Esophagus squamous epithelium (tissue), 5 donors: Measurements from ENCODE around the gene CNOT6. TPM values are rescaled to one million over a fixed set of nuclear protein-coding genes. Genes with fewer than 3 reads are reported as not detected.

Experiments used
- DNase-seq: peaks from one replicate; lab custom pipeline; 2025; lab: John Stamatoyannopoulos, UW
- H3K27ac ChIP-seq, 4 donors: fragments of 200-600 bp; sonication (generic); one replicate each; pipeline ENCODE4 v1.5.1; 2016 to 2019; ENCODE audit warnings: mild to moderate bottlenecking in 1 of 4
- H3K27me3 ChIP-seq, 4 donors: fragments of 200-600 bp; sonication (generic); 1 replicate in 3 of 4; 2 replicates in 1 of 4; pipeline versions ENCODE4 v1.5.1 to v1.6.0; 2017 to 2021; ENCODE audit warnings: antibody characterized with exemption in 1 of 4
- H3K36me3 ChIP-seq, 3 donors: fragments of 200-600 bp; sonication (generic); one replicate each; pipeline ENCODE4 v1.5.1; 2016 to 2019
- H3K4me1 ChIP-seq, 3 donors: fragments of 200-600 bp; sonication (generic); one replicate each; pipeline ENCODE4 v1.5.1; 2017 to 2019
- H3K4me3 ChIP-seq, 4 donors: fragments of 200-600 bp; sonication (generic); 1 replicate in 3 of 4; 2 replicates in 1 of 4; pipeline ENCODE4 v1.5.1; 2016 to 2019; ENCODE audit warnings: mild to moderate bottlenecking in 2 of 4, moderate library complexity in 1 of 4
- H3K9me3 ChIP-seq, 3 donors: fragments of 200-600 bp; sonication (generic); one replicate each; pipeline ENCODE4 v1.5.1; 2016 to 2019
- CTCF ChIP-seq, 6 experiments: fragments of 450-650 bp in 4 of 6; fragments of 200-600 bp in 2 of 6; sonication (generic) in 2 of 6; IDR thresholded peaks; one replicate each; pipeline ENCODE4 v1.5.1; 2016 to 2019; ENCODE audit warnings: antibody characterized with exemption in 6 of 6, mild to moderate bottlenecking in 4 of 6, moderate library complexity in 4 of 6
- POLR2A ChIP-seq, 4 donors: fragments of 450-650 bp; IDR thresholded peaks; one replicate each; pipeline ENCODE4 v1.6.1; 2017; ENCODE audit warnings: antibody characterized with exemption in 4 of 4, mild to moderate bottlenecking in 4 of 4, moderate library complexity in 3 of 4
- WGBS, 2 donors: methylation state at CpG; one replicate each; pipeline ENCODE4 v1.1.5; 2018; 5-methylcytosine and 5-hydroxymethylcytosine counted together
- intact Hi-C: fragments of 100-400 bp; cut with DNase I; formaldehyde crosslinking; loops from one replicate; pipeline ENCODE4 v1.15.0; 2022
- total RNA-seq, 4 donors: library from RNA; depleted of rRNA; stranded (reverse); fragments of >200 nt; gene quantifications; one replicate each; pipeline ENCODE4 v1.1.0, GENCODE V29; 2016
- donor health status: DM: yes; HTN: yes; CAD: no.

The CNOT6 gene
- total RNA-seq, 4 donors from 2014 or later = 11.8 to 27.5 (median 16.5) TPM

- Histone ChIP-seq H3K36me3 (no peaks in the 10 kb centered on the region), H3K27me3 (peaks cover 0 to 4% (median 0%) of the 10 kb centered on the region in 4 donors), H3K4me1 (no peaks in the 10 kb centered on the region), H3K9me3 (no peaks in the 10 kb centered on the region), H3K27ac (no peak overlapping the region), H3K4me3 (no peak overlapping the region)
- TF ChIP-seq CTCF (IDR thresholded peaks at IDR 0.05) (no peak), POLR2A (IDR thresholded peaks at IDR 0.05) (no peak)
- no peak for DNase-seq
- intact Hi-C loops = no loop called here
- 83 to 88% methylated on average over 14 to 15 of the region's 19 CpGs for WGBS, 2 donors
These were observed 109.0 kb downstream of the CNOT6 start for GRCh38 chr5:180603076-180603594.

GRCh38 chr5:180604271-180604670, 110.1 kb downstream of the CNOT6 start:
- DNase-seq = no peak
- no peaks in the 10 kb centered on the region for H3K36me3 ChIP-seq
- H3K27me3 ChIP-seq = peaks cover 0 to 7% (median 0%) of the 10 kb centered on the region in 4 donors
- no peak for TF ChIP-seq POLR2A (IDR thresholded peaks at IDR 0.05)
- TF ChIP-seq CTCF (IDR thresholded peaks at IDR 0.05) = no peak
- H3K4me3 ChIP-seq = no peak overlapping the region
- H3K9me3 ChIP-seq = no peaks in the 10 kb centered on the region
- H3K4me1 ChIP-seq = no peaks in the 10 kb centered on the region
- intact Hi-C loops = no loop called here
- WGBS, 2 donors = 76 to 77% methylated on average over 13 of the region's 13 CpGs
- H3K27ac ChIP-seq = no peak overlapping the region

DNA sequence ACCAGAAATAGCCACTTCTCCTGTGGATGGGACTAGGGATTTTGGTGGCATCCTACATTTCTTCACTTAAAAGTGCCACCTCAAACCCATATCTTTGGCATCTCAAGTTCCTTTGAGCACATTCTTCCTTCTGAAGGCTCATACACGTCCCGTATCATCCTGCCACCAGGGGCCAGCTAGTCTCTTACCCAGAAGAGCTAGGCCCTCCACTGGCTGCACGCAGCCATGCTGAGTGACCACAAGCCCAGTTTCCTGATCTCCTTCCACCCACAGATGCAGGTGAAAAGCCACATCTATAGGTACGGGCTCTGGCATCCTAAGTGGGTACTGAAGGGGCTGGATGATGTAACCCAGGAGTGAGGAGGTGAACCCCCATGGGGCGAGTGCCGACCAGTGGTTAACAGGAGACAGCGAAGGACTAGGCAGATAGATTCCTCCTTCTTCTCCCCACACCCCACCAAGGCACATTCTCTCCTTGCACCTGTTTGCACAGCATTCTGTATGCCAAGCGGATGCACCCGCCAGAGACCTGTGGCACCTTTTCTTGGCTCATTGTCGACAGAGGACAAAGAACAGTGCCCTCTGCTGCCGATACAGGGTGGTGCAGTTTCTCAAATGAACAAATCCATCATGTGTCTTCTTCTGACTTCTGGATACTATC, 111.5 kb downstream of the CNOT6 start:
- Histone ChIP-seq H3K4me1 (no peaks in the 10 kb centered on the region), H3K27ac (no peak overlapping the region), H3K36me3 (no peaks in the 10 kb centered on the region), H3K9me3 (no peaks in the 10 kb centered on the region), H3K4me3 (no peak overlapping the region), H3K27me3 (peaks cover 0 to 15% (median 0%) of the 10 kb centered on the region in 4 donors)
- no peak for DNase-seq
- TF ChIP-seq CTCF (IDR thresholded peaks at IDR 0.05) (peak in 5 of 6 experiments; percentile 59 to 73 (median 64)), POLR2A (IDR thresholded peaks at IDR 0.05) (no peak)
- 41 to 52% methylated on average over 9 to 11 of the region's 11 CpGs for WGBS, 2 donors
- intact Hi-C loops = no loop called here

- intact Hi-C loops = no loop called here
- peaks cover 0 to 18% (median 0%) of the 10 kb centered on the region in 4 donors for H3K27me3 ChIP-seq
- no peaks in the 10 kb centered on the region for H3K4me1 ChIP-seq
- TF ChIP-seq POLR2A (IDR thresholded peaks at IDR 0.05) = no peak
- no peak for TF ChIP-seq CTCF (IDR thresholded peaks at IDR 0.05)
- DNase-seq = no peak
- no peak overlapping the region for H3K4me3 ChIP-seq
- no peaks in the 10 kb centered on the region for H3K36me3 ChIP-seq
- no peak overlapping the region for H3K27ac ChIP-seq
- WGBS, 2 donors = 62 to 76% methylated on average over 15 of the region's 21 CpGs
- no peaks in the 10 kb centered on the region for H3K9me3 ChIP-seq
These were observed 112.1 kb downstream of the CNOT6 start for GRCh38 chr5:180606215-180606785.

- Histone ChIP-seq H3K4me1 (no peaks in the 10 kb centered on the region), H3K9me3 (no peaks in the 10 kb centered on the region), H3K27ac (no peak overlapping the region), H3K36me3 (no peaks in the 10 kb centered on the region), H3K4me3 (no peak overlapping the region), H3K27me3 (peaks cover 0 to 18% (median 0%) of the 10 kb centered on the region in 4 donors)
- TF ChIP-seq POLR2A (IDR thresholded peaks at IDR 0.05) (no peak), CTCF (IDR thresholded peaks at IDR 0.05) (no peak)
- intact Hi-C loops = no loop called here
- WGBS, 2 donors = 59 to 60% methylated on average over 16 to 18 of the region's 18 CpGs
- DNase-seq = no peak
These were observed 113.8 kb downstream of the CNOT6 start for GRCh38 chr5:180607861-180608571.
